Measurements from ENCODE around the gene LGMN.
"Not testable (repeated sequence)": the region's sequence is repeated elsewhere in the genome, so short reads cannot be mapped to it uniquely, and the experiment has no call there.

The LGMN gene

DNA sequence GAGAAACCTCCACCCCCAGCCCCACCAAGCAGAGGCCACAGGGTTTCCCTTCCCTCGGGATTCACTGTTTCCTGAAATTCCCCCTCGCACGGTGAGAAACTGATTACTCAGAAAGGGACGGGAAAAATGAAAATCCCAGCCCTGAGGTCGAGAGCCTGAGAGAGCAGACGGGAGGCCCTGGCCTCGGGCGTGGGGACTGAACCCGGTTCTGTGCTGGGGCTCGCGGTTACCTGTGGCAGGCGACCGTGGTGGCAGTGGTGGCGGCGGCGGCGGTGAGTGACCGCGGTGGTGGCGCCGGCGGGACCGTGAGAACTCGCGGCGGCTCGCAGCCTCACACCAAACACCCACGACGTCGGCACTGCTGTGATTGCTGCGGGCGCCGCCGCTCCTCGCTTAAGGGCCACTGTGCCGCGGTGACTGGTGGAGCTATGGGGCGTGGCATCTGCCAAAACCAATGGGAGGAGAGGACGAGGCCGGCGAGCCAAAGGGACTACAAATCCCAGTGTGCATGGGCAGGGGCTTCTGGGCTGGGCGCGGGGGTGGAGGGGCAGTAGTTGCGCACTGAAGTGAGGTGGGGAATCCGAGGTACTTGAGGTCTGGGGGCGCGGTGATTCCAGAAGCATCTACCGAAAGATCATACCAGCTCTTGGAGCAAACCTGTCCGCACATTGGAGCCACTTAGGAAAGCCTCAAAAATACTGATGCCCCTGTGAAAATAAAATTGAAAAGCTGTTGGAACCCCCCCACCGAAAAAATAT lies at the start of gene LGMN:
LGMN (minus strand) TSS at position 369 of the 758 bp plus-strand sequence. CDS start 15,841 bp downstream, outside the sequence.
- DNase-seq (ENCODE audit: low read depth) = peak; percentile 95

DNA sequence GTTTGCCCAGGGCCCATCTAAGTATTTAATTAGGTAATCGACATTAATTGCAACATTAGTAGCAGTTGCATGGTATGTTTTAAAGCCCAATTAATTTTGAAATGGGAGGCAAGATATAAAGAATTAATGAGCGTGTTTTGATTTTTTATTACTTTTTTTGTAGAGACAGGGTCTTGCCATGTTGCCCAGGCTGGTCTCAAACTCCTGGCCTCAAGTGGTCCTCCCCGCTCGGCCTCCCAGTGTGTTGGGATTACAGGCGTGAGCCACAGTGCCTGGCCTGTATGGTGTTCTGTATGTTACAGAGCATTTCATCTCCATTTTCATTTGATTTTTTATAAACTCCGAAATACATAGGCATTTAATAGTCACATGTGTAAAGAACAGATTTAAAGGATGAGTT lies 46.5 kb upstream of the LGMN start:
- peak; percentile 11 for DNase-seq (ENCODE audit: low read depth)

DNA sequence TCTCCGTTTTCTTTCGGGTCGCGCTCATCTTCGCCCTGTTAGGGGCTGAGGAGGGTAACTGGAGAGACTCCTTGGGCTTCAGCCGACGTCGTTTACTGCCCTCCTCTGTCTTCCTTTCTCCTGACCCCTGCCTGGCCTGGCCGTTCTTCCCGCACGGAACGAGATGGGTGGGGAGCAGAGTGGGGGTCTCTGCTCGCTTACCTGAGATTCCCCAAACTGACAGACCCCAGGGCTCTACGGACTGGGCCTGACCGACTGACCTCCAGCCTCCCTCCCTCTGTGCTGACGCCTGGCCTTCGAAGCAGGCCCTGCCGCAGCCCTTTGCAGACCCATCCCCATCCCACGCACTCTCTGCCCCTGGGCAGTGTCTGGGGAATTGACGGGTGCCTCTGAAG lies 46.1 kb upstream of the LGMN start:
- peak; percentile 34 for DNase-seq (ENCODE audit: low read depth)

DNA sequence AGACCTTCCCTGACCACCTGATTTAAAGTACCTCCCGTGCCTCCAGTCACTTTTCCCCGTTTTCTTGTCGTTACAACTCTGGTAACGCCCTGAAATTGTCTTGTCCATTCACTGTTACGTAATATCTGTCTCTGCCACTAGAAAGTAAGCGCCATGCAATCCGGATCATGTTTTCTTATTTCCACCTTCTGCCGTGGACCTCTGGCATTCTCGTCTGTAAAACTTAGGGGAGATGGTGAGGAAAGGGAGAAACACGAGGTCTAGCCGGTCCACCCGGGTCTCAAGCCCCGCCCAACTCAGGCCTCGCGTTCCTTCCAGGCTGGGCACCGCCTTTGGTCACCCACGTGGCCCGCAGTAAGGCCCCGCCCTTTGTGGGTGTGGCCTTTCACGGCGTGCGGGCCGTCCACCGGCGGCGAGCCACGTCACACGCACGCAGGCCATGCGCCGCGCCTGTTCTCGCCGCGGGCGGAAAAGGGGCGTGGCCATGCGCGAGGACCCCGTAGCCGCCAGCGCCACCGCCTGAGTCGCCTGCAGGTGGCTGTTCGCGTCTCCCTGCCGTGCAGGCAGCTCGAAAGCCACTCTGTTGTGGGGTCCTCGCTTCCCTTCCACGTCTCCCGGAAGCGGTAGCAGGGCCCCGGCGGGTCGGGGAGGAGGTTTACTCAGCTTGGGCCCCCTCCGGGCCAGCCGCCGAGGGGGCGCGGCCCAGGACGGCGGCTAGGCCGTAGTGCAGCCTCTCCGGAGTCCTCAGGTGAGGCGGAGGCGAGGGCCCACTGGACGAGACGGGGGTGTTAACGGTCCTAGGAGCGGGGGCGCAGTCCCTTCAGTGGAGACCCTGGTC lies 45.5 kb upstream of the LGMN start, which contains the start of gene GOLGA5:
GOLGA5 (plus strand) TSS at position 597 of the 838 bp plus-strand sequence. CDS start 3,133 bp downstream, outside the sequence.
- peak; percentile 97 for DNase-seq (ENCODE audit: low read depth)

DNA sequence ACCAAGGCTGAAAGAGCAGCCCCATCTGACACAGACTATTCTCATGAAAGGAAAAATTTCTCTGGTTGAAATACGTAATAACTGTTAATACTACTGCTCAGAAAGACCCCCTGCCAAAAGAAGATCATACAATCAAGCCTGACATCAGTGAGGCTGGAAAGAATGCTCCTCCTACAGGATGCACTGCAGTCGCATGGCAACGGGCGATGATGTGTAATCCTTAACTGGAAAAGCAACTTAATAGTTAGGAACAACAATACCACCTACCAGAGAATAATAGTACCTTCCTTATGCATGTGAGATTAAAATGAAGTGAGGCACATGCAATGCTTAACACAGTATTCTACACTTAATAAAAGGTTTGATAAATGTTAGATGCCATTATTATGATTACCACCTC lies 44.5 kb upstream of the LGMN start:
- no peak for DNase-seq (ENCODE audit: low read depth)

DNA sequence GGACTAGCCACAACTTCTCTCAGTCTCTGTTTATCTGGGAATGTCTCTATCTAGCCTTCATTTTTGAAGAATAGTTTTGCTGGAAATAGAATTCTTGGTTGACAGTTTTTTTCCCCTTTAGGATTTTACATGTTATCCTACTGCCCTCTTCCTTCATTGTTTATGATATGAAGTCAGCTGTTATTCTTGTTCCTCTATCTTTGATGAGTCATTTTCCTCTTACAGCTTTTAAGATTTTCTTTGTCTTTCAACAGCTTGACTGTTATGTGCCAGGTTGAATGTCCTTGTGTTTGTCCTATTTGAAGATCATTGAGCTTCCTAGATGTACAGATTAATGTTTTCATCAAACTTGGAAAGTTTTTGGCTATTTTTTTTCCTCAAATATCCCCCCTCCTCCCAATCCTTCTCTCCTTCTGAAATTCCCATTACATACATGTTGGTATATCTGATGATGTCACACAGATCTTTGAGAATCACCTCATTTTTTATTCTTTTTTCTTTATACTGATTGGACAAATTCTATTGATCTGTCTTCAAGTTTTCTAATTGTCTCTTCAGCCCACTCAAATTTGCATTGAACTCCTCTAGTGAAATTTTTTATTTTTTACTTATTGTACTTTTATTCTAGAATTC lies 41.1 kb upstream of the LGMN start:
- DNase-seq (ENCODE audit: low read depth) = no peak

DNA sequence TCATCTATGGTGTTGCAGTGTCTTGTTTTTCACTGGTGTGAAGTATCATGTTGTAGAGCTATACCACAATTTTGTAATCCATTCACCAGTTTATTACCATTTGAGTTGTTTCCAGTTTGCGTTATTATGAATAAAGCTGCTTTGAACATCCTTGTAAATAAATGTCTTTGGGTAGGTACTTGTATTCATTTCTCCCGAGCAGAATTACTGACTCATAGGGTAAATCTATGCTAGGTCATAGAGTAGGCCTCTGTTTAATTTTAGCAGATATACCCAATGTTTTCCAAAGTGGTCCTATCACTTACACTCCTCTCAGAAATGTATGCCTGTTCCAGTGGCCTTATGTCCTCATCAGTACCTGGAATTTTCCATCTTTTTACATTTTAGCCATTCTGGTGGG lies 39.1 kb upstream of the LGMN start:
- no peak for DNase-seq (ENCODE audit: low read depth)

DNA sequence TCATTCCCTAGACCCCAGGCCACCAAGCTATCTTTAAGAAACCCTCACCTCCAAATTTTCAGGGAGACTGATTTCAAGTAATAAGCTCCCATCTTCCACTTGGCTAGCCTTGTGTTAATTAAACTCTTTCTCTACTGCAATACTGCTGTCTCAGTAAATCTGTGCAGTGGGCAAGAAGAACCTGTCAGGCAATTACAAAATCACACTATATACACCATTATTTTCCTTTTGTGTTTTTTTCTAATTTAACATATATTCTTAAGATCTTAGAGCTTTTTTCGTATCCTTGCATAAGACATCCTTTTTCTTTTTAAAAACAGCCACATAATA lies 38.0 kb upstream of the LGMN start:
- DNase-seq (ENCODE audit: low read depth) = no peak

DNA sequence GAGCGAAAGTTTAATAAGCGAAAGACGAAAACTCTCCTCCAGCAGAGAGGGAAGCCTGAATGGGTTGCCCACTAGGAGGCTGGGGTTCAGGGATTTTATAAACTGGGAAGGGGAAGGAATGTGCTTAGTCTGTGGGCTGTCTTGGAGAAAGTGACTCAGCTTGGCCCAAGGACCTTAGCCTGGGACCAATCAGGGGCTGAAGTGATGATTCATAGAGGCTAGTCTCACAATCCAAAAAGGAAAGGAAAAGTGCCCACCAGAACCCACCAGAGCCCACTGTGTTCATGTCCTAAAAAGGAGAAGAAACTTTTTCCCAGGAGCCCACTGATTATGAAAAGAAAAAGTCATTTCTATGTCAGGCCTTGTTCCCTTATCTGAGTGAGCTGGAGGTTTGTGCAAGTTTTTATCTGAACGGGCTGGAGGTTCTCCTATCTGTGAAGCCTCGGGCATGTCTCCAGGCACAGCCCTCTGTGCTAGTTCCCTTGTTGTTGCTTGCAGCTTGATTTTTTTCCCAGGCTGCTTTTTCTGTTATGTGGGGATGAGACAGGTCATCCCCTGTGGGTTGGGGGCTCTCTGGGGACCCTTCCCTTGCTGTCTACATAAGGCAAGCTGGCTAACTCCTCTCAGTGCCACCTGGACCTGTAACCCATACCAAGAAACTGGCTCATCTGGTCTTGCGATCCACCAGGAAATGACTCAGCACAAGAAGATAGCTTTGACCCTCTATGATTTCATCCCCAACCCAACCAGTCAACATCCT lies 37.4 kb upstream of the LGMN start:
- DNase-seq (ENCODE audit: low read depth) = peak; percentile 92

DNA sequence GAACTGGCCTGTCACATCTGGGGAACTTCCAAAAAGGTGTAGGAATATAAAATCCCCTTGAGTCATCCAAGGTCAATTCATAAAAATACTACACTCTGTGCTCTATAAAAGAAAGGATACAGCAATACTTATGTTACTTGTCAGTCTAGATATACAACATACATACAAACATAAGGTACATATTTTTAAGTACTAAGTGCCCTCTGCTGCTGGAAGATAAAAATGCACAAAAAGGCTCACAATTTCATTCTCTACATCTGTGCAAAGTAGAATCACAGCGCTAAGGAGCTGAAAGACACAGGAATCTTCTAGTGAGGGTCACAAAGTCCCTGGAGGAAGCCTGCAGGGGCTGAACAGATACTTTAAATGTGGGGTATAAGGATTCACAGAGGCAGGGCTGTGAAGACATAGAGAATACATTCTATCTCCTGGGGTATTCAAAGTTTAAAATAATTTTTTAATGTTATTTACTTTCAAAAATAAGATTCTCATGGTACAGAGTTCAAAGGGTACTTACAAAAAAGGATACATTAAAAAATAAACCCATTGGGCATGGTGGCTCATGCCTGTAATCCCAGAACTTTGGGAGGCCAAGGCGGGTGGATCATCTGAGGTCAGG lies 35.5 kb upstream of the LGMN start:
- peak; percentile 76 for DNase-seq (ENCODE audit: low read depth)

DNA sequence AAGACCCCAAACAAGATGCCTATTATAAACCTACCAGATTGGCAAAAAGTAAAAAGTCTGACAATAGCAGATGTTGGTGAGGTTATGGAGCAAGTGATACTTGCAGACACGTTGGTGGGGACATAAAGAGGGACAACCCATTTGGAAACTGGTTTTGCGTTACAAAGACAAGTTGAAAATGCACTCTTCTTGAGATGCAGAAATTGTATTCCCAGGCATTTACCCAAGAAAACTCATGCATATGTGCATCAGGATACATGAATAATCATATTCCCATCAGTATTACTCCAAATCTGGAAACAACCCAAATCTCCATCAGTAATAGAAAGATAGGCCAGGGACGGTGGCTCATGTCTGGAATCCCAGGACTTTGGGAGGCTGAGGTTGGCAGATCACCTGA lies 32.9 kb upstream of the LGMN start:
- no peak for DNase-seq (ENCODE audit: low read depth)

DNA sequence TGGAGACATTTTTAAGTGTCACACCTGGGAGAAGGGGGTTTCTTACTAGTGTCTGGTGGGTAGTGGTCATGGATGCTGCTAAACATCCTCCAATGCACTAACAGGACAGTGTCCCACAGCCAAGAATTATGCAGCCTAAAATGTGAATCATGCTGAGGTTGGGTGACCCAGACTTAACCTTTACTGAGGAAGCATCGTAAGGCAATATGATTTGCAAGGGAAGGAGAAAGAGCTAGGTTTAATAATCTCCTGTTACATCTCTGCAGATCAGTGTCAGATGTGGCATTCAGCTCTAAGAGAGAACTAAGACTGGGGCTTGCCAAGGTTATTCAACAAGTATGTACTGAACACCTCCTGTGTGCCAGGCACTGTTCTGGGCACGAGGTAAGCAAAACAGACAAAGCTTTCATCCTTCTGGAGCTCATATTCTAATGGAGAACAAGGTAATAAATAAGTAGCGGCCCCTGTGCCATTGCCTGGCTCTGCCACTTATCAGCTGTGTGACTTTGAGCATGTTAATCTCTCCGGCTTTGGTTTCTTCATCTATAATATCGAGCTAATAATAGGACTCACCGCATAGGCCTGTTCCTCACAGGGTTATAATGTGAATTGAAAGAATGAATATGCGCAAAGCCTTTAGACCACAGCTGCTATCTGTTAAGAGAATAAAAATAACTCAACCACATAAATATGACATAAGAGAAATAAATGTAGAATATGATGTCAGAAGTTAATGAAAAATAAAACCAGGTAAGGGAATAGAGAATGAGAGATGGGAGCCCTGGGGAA lies 32.2 kb upstream of the LGMN start:
- peak; percentile 77 for DNase-seq (ENCODE audit: low read depth)

DNA sequence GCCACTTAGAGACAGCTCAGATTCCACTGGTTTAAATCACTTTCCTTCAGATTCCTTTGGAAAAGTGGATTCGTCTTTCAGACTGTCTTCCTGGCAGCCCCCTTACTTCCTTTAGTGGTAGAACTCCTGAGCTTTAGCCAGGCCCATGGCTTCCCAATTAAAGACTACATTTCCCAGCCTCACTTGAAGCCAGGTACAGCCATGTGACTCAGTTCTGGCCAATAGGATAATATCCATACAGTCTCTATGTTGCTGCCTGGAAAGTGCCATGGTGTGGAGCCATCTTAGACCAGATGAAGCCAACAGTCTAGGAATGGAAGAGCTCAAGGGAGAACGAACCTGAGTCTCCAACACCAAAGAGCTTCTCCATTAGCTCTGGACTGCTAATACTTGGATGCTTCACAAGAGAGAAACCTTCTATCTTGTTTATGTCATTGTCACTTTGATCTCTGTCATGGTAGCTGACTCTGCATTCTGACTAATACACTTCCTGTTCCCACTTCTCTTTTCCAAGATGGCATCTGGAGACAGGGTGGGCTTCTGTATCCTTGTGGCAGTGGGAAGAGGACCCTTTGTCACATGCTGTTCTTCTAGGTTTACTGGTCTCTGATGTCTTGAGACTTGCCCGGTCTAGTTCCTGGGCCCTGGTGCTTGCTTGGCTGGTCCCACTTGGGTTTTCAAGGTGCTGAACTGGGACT lies 30.6 kb upstream of the LGMN start:
- peak; percentile 20 for DNase-seq (ENCODE audit: low read depth)

DNA sequence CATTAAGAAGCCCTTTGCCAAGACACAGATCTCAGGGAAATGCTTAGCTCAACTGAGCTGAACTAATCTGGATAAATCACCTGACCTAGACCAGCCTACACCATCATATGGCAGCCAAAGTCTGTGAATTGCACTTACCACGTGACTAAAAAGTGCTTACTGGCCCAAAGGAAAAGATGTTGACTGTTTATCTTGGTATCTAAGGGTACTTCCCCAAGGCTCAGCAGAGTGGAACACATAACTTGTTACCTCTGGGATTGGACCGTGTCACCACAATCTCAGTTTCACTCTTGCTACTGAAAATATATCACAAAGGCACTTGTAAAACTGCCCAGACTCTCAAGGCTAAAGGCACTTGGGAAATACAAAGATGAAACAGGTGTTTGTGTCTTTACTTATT lies 26.9 kb upstream of the LGMN start:
- not testable (repeated sequence) for DNase-seq (ENCODE audit: low read depth)

DNA sequence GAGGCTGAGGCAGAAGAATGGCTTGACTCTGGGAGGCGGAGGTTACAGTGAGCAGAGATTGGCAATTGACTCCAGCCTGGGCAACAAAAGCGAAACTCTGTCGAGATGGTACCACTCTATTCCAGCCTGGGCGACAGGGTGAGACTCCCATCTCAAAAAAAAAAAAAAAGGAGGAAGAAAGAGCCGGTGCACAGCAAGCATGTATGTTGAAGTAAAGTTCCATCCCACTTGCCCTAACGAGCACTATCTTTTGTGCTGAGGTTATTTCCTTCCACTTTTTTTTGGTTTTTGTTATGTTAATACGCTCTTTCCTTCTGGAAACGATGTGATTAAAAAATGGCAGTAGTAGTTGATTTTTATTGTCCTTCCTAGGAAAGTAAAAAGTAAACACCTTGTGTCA lies 26.1 kb upstream of the LGMN start:
- DNase-seq (ENCODE audit: low read depth) = no peak

DNA sequence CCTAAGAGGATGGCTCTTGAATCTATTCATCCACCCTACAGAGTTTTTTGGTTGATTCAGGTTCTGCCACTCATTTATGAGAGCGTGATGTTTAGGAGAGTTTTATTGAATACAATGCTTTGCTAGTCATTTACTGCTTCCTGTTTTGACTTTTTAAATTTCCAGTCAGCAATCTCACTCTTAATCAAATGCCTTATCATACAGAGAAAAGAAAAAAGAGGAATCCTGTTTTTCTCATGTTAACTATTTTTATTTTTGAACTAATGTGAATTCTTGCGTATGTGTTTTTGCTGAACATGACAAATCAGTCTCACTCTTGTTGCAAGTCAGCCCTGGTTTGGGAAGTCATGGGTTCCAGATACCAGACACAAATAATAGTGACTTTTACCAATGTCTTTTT lies 22.1 kb upstream of the LGMN start:
- no peak for DNase-seq (ENCODE audit: low read depth)

DNA sequence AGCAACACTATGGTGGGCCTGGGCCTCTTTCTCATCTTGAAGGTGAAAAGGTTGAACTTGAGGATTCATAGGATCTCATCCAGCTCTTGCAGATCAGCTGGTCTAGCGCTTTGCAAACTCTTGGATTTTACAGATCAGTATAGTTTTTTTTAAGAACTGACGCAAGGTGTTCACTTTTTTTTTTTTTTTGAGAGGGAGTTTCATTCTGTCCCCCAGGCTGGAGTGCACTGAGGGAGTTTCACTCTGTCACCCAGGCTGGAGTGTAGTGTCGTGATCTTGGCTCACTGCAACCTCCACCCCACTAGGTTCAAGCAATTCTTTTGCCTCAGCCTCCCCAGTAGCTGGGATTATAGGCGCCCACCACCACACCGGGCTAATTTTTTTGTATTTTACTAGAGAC lies 20.4 kb upstream of the LGMN start:
- DNase-seq (ENCODE audit: low read depth) = no peak

DNA sequence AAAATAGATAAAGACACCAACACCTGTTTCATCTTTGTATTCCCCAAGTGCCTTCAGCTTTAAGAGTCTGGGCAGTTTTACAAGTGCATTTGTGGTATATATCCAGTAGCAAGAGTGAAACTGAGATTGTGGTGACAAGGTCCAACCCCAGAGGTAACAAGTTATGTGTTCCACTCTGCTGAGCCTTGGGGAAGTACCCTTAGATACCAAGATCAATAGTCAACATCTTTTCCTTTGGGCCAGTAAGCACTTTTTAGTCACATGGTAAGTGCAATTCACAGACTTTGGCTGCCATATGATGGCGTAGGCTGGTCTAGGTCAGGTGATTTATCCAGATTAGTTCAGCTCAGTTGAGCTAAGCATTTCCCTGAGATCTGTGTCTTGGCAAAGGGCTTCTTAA lies 19.8 kb upstream of the LGMN start:
- DNase-seq (ENCODE audit: low read depth) = not testable (repeated sequence)

DNA sequence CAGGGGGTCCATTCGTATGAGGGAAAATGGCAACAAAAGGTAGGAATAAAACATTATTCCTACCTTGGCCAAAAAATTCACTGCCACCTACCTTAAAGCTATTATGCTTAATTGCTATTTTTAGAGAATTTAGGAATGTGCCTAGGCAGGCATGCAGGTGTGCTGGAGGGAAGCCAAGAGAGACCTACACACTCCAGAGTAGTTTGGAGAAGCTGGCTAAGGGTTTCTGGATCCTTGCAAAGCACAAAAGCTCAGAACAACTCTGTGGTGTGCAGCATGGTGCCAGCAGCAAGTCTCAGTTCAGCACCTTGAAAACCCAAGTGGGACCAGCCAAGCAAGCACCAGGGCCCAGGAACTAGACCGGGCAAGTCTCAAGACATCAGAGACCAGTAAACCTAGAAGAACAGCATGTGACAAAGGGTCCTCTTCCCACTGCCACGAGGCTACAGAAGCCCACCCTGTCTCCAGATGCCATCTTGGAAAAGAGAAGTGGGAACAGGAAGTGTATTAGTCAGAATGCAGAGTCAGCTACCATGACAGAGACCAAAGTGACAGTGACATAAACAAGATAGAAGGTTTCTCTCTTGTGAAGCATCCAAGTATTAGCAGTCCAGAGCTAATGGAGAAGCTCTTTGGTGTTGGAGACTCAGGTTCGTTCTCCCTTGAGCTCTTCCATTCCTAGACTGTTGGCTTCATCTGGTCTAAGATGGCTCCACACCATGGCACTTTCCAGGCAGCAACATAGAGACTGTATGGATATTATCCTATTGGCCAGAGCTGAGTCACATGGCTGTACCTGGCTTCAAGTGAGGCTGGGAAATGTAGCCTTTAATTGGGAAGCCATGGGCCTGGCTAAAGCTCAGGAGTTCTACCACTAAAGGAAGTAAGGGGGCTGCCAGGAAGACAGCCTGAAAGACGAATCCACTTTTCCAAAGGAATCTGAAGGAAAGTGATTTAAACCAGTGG lies 15.5 kb upstream of the LGMN start:
- not testable (repeated sequence) for DNase-seq (ENCODE audit: low read depth)
